ENCODE results near the gene RABGAP1.

- TF ChIP-seq FOXM1 (IDR thresholded peaks at IDR 0.05; ENCODE audit: borderline replicate concordance): no peak
- no peak for TF ChIP-seq CTBP1 (IDR thresholded peaks at IDR 0.05; ENCODE audit: borderline replicate concordance)
- no peak for TF ChIP-seq ARNT (IDR thresholded peaks at IDR 0.05)
- TF ChIP-seq NFRKB (IDR thresholded peaks at IDR 0.05): no peak
These were observed 98.9 kb downstream of the RABGAP1 start for GRCh38 chr9:123039617-123040219.
